Bone marrow (tissue), 2 donors: Measurements from ENCODE around the gene PHF21B.

Experiments used
- DNase-seq, 2 donors: peaks; one replicate each; lab custom pipeline; 2025; lab: John Stamatoyannopoulos, UW

Gene PHF21B

DNA sequence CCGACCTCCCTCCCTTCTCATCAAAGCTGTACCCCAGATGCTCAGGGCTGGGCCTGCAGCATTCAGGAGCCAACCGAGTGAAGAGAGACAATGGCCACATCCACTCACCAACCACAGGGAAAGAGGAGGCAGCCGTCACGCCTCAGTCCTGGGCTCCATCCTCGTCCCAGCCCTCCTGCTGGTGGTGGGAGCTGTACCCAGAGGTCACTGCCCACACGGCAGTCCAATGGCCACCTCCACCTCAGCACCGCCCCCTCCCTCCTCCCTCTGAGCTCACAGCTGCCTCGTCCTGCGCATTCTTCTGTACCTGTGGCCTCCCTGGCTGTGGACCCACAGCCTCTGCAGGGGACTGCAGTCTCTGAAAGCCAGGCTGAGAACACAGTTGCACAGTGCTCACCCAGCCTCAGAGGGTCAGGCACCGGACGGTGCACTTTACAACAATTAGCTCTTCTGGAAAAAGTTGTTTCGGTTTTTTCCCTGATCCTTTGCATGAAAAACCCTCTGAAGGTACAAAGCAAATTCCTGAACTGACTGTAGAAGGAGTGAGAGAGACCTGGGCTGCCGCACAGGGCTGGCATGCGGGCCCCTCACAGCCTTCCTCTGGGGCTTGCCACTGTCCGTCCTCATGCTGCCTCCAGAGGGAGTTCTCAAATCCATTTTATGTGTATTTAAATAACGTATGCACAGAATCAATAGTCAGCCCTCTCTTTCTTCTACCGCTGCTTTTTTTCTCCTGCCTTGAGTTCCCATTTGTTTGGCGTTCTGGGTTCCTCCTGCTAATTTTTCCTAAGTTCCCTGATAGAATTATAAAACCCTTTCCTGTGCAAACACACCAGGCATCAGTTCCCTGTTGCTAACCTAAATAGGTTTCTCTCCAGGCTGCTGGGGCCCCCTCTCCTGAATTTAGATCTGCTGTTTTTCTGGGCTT lies 52.7 kb downstream of the PHF21B start:
- no peak for DNase-seq

GRCh38 chr22:44955102-44955501 lies 54.7 kb downstream of the PHF21B start:
- DNase-seq, result no peak

DNA sequence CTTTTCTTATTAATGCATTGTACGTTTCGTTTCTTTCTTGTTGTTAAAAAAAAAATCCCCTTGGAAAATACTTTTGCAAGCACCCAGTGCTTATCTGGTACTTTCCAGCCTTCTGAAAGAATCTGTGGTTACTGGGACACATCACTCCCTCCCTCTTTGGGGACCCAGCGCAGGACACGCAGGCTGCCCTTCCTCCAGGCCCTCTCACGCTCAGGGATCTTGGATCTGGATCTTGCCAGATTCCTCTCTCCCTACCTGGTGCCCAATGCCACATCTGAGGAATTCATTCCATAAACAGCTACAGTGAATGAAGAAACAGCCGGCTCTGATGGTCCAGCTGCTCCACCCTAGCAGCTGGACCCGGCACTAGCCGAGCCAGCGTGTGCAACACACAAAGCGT lies 55.7 kb downstream of the PHF21B start:
- DNase-seq, result no peak

- no peak for DNase-seq
Measured at GRCh38 chr22:44952863-44953746, 56.7 kb downstream of the PHF21B start.

GRCh38 chr22:44951510-44951816 lies 58.3 kb downstream of the PHF21B start:
- no peak for DNase-seq

- DNase-seq, result no peak
Measured at GRCh38 chr22:44950806-44951509, 58.8 kb downstream of the PHF21B start.

- DNase-seq, result no peak
Measured at GRCh38 chr22:44947846-44948245, 62.0 kb downstream of the PHF21B start.

- no peak for DNase-seq
Measured at GRCh38 chr22:44947049-44947448, 62.8 kb downstream of the PHF21B start.

- DNase-seq, result no peak
Measured at GRCh38 chr22:44944883-44945601, 64.8 kb downstream of the PHF21B start.

GRCh38 chr22:44943701-44944324 lies 66.0 kb downstream of the PHF21B start:
- DNase-seq, result no peak

DNA sequence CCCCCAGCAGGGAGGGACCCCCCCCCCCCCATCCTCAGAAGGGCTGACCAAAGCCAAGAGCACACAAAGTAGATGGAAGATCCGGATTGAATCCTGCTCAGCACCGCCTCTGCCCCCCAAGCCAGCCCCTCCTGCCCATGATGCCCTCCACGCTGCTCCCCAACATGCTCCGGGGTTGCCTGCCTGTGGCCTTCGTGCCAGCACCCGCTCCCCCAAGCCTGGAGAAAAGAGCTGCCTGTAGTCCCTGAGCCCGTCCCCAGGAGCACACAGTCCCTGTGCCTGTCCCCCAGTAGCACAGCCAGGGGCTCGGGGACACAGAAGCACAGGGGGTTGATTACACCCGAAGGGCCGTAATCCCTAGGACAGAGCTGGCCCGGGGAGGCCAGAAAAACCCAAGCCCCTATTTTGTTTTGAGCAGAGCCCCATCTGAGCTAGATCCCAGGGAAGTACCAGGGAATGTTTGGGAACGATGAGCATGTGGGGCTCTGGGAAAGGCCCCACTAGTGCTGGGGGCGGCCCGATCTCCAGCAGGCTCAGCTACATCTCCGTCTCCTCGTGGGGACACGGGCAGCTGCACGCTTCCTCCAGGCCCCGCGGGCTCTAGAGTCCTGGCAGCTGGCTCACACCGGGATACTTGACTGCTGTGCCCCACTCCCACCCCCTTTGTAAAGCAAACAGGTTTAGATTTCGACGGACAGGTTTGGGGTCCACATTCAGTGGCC lies 66.7 kb downstream of the PHF21B start:
- no peak for DNase-seq

GRCh38 chr22:44942056-44942455 lies 67.7 kb downstream of the PHF21B start:
- no peak for DNase-seq

DNA sequence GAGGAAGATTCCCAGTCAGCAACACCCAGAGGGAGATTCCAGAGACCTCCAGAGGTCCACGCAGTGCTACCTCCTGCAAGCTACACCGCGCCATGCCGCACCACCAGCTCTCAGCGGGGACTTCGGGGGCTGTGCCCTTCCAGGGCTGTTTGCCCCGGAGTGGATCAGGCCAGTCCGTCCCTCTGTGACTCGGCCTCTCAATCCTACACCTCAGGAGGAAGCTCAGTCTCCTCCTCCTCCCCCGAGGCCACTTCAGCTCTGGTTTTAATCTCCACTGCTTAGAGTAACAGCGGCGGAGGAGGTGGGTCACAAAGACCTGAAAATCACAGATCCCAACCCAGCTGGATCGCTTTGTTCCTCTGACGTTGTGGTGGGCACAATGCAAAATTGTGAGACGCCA lies 68.6 kb downstream of the PHF21B start:
- DNase-seq, result no peak

GRCh38 chr22:44940130-44940529 lies 69.7 kb downstream of the PHF21B start:
- DNase-seq, result no peak

DNA sequence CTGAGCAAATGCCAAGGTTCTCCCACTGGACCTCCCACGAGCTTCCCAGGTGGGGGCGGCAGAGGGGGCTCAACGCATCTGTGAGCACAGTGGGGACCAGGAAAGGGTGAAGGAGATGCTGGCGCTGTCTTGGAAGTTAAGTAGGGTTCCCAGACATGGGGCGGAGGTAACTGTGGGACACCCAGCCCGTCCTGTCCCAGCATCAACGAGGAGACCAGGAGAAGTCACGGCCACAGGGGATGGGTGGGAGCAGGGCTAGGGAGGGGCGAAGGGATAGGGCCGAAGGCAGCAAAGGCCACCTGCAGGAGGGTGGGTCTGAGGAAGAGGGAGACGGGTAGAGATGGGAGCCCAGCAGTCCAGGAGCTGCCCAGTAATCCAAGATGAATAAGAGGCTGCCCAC lies 70.4 kb downstream of the PHF21B start:
- no peak for DNase-seq

GRCh38 chr22:44938886-44939285 lies 70.9 kb downstream of the PHF21B start:
- DNase-seq, result no peak

- no peak for DNase-seq
Measured at GRCh38 chr22:44937216-44937615, 72.6 kb downstream of the PHF21B start.

- DNase-seq, result no peak
Measured at GRCh38 chr22:44936201-44936600, 73.6 kb downstream of the PHF21B start.

DNA sequence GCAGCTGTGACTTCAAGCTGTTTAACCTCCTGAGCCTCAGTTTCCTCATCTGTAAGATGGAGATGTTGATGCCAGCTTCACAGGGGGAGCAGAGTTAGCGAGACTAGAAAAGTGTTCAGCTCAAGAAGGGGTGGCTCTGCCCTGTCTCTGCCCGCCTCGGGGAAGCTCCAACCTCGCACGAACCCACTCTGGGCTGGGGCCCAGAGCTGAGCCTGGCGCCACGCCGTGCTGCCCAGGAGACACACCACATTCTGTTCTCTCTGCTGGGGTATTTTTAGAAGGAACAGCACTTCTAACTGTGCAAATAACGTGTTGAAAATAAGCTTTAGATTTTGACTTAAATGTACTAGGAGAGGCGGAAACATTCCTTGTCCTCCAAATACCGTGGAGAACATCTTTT lies 74.1 kb downstream of the PHF21B start:
- no peak for DNase-seq

DNA sequence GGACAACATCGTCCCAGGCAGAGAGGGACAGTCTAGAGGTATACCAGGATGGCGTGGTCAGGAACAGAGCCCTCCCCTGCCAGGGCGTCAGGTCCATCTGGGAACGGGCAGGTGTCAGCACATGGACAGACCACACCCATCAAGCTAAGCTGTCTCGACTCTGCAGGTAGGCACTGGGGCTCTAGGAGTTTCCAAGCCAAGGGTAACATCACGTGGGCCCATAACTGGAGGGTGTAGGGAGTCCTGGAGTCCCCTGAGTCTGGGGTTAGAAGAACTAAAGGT lies 75.4 kb downstream of the PHF21B start:
- DNase-seq, result no peak
